ENCODE data around the gene USH2A.

GRCh38 chr1:216250861-216251260 lies 172.4 kb downstream of the USH2A start:
- no peak for TF ChIP-seq CTCF (IDR thresholded peaks at IDR 0.05; ENCODE audit: insufficient read depth, low read length, poor library complexity, severe bottlenecking)
- no peak for TF ChIP-seq EZH2phosphoT487 (conservative IDR thresholded peaks at IDR 0.05; ENCODE audit: low read length)

Data from SU-DHL-6 (cell line).